GM12878 (cell line): ENCODE data around the gene MED6. TPM values are rescaled to one million over a fixed set of nuclear protein-coding genes. Genes with fewer than 3 reads are reported as not detected.

ENCODE experiments used
- EED ChIP-seq: sonication (generic); IDR thresholded peaks from 2 replicates; pipeline ENCODE4 v1.6.1; 2016; ENCODE audit warnings: antibody characterized with exemption, low read depth
- FOXK2 ChIP-seq: fragments of 450-650 bp; IDR thresholded peaks from 2 replicates; pipeline ENCODE4 v1.6.1; 2017; ENCODE audit warnings: mild to moderate bottlenecking, moderate library complexity
- GATAD2B ChIP-seq: fragments of 450-650 bp; conservative IDR thresholded peaks from 2 replicates; pipeline ENCODE4 v1.6.1; 2017; ENCODE audit warnings: low read depth, mild to moderate bottlenecking, moderate library complexity
- KDM1A ChIP-seq: fragments of 200-600 bp; sonication (generic); IDR thresholded peaks from 2 replicates; pipeline ENCODE4 v1.6.1; 2016; ENCODE audit warnings: borderline replicate concordance
- MYB ChIP-seq: fragments of 150-350 bp; IDR thresholded peaks from 2 replicates; pipeline ENCODE4 v1.6.1; 2014; ENCODE audit warnings: mild to moderate bottlenecking, low read depth, low read length, borderline replicate concordance
- NBN ChIP-seq: fragments of 450-650 bp; IDR thresholded peaks from 2 replicates; pipeline ENCODE4 v1.6.1; 2016
- POLR2AphosphoS2 ChIP-seq: IDR thresholded peaks from 2 replicates; pipeline ENCODE4 v1.6.1; 2011; ENCODE audit warnings: low read depth, mild to moderate bottlenecking, low read length, improper control_type of control experiment, moderate library complexity
- SMARCA5 ChIP-seq: fragments of 450-650 bp; IDR thresholded peaks from 2 replicates; pipeline ENCODE4 v1.6.1; 2017; ENCODE audit warnings: mild to moderate bottlenecking
- SRF ChIP-seq, 2 experiments: IDR thresholded peaks; 2 replicates each; pipeline ENCODE4 v1.6.1; 2011; ENCODE audit warnings: low read depth in 2 of 2, low read length in 2 of 2, mild to moderate bottlenecking in 1 of 2, moderate library complexity in 1 of 2
- TCF7 ChIP-seq: IDR thresholded peaks from 2 replicates; pipeline ENCODE4 v1.6.1; 2014; ENCODE audit warnings: antibody characterized with exemption, borderline replicate concordance
- ZNF384 ChIP-seq: IDR thresholded peaks from 2 replicates; pipeline ENCODE4 v1.6.1; 2012; ENCODE audit warnings: low read depth, mild to moderate bottlenecking, low read length, improper control_type of control experiment, borderline replicate concordance
- polyA plus RNA-seq, 11 experiments: library from polyadenylated mRNA; depleted of rRNA in 4 of 11; unstranded in 6 of 11; stranded (reverse) in 5 of 11; fragments of >200 nt; fragmentation: Nextera tagmentation in 4 of 11; fragmentation: Illumina TruSeq in 1 of 11; extraction: Ambion mirVana in 4 of 11; extraction: Trizol in 1 of 11; gene quantifications; 1 replicate in 1 of 11; 2 replicates in 10 of 11; pipeline versions ENCODE4 v1.2.1 to v1.2.3, GENCODE V29; 2011 to 2016; ENCODE audit warnings: inconsistent platforms in 2 of 11, missing spikeins in 2 of 11, low read depth in 1 of 11
- total RNA-seq, 4 experiments: library from RNA; depleted of rRNA in 3 of 4; stranded (reverse); fragments of >200 nt in 3 of 4; fragmentation: Illumina TruSeq in 1 of 4; extraction: Trizol in 1 of 4; gene quantifications; 2 replicates each; pipeline versions ENCODE4 v1.2.1 to v1.2.3, GENCODE V29; 2013 to 2021
- TF ChIP-seq, protein P1 (sequence below): fragments of 450-650 bp; formaldehyde crosslinking; IDR thresholded peaks from 2 replicates; pipeline ENCODE4 v1.4.0; 2022; ENCODE audit warnings: mild to moderate bottlenecking, moderate library complexity
- TF ChIP-seq, protein P2 (sequence below): fragments of 450-650 bp; conservative IDR thresholded peaks from 2 replicates; pipeline ENCODE4 v1.6.1; 2017; ENCODE audit warnings: mild to moderate bottlenecking, moderate library complexity
- TF ChIP-seq, protein P3 (sequence below): fragments of 450-650 bp; formaldehyde crosslinking; IDR thresholded peaks from 2 replicates; pipeline ENCODE4 v1.5.0; 2022; ENCODE audit warnings: mild to moderate bottlenecking, missing genetic modification characterization
- TF ChIP-seq, protein P4 (sequence below): fragments of 450-650 bp; IDR thresholded peaks from 2 replicates; pipeline ENCODE4 v1.6.1; 2016; ENCODE audit warnings: mild to moderate bottlenecking

MED6 gene
- total and polyA plus RNA-seq, 10 of the 15 experiments (the other 5 are each of a cell fraction or from before 2014, with no cell fraction given): 29.2 to 74.9 (median 46.2) TPM

DNA sequence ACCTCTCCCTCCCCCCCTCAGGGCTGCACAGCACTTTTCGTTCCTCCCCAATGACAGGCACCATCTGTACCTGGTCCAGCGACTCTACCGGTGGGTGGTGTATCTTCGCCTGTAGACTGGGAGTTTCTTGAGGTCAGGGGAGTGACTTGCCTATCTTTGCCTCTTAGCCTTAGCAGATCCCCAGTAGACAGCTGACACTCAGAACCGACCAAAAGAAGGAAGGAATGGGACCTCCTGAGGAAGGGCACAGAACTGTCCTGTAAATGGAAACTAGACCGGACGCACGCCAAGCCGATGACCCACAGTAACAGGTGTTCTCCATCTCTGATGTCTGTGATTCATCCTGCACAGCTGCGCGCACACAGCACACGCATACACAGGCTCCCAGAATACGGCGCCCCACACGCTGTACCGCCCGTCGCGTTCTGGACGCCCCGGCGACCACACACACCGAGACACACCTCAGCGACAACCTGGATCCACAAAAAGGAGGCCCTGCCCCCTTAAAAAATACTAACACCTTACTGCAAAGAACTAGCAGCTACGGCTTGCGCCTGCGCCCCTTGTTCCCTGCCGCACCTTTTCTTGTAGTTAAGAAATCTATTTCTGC lies 40.6 kb upstream of the MED6 start (continued):
- TF ChIP-seq, protein P1, sequence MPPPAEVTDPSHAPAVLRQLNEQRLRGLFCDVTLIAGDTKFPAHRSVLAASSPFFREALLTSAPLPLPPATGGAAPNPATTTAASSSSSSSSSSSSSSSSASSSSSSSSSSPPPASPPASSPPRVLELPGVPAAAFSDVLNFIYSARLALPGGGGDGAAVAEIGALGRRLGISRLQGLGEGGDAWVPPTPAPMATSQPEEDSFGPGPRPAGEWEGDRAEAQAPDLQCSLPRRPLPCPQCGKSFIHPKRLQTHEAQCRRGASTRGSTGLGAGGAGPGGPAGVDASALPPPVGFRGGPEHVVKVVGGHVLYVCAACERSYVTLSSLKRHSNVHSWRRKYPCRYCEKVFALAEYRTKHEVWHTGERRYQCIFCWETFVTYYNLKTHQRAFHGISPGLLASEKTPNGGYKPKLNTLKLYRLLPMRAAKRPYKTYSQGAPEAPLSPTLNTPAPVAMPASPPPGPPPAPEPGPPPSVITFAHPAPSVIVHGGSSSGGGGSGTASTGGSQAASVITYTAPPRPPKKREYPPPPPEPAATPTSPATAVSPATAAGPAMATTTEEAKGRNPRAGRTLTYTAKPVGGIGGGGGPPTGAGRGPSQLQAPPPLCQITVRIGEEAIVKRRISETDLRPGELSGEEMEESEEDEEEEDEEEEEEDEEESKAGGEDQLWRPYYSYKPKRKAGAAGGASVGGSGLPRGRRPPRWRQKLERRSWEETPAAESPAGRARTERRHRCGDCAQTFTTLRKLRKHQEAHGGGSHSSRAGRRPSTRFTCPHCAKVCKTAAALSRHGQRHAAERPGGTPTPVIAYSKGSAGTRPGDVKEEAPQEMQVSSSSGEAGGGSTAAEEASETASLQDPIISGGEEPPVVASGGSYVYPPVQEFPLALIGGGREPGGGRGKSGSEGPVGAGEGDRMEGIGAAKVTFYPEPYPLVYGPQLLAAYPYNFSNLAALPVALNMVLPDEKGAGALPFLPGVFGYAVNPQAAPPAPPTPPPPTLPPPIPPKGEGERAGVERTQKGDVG (CRISPR knock-in tag): no peak
- TF ChIP-seq EED: 0 out of 2 replicates have a peak, but pooled peaks have one; percentile 11
- TF ChIP-seq, protein P2, sequence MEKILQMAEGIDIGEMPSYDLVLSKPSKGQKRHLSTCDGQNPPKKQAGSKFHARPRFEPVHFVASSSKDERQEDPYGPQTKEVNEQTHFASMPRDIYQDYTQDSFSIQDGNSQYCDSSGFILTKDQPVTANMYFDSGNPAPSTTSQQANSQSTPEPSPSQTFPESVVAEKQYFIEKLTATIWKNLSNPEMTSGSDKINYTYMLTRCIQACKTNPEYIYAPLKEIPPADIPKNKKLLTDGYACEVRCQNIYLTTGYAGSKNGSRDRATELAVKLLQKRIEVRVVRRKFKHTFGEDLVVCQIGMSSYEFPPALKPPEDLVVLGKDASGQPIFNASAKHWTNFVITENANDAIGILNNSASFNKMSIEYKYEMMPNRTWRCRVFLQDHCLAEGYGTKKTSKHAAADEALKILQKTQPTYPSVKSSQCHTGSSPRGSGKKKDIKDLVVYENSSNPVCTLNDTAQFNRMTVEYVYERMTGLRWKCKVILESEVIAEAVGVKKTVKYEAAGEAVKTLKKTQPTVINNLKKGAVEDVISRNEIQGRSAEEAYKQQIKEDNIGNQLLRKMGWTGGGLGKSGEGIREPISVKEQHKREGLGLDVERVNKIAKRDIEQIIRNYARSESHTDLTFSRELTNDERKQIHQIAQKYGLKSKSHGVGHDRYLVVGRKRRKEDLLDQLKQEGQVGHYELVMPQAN: peak; percentile 33; the same call in 1 of the 2 replicates
- 0 out of 2 replicates have a peak, but pooled peaks have one; percentile 56 for TF ChIP-seq NBN
- 0 out of 2 replicates have a peak, but pooled peaks have one; percentile 22 for TF ChIP-seq GATAD2B
- 0 out of 2 replicates have a peak, but pooled peaks have one; percentile 36 for TF ChIP-seq SMARCA5
- TF ChIP-seq TCF7: no peak
- TF ChIP-seq, protein P3, sequence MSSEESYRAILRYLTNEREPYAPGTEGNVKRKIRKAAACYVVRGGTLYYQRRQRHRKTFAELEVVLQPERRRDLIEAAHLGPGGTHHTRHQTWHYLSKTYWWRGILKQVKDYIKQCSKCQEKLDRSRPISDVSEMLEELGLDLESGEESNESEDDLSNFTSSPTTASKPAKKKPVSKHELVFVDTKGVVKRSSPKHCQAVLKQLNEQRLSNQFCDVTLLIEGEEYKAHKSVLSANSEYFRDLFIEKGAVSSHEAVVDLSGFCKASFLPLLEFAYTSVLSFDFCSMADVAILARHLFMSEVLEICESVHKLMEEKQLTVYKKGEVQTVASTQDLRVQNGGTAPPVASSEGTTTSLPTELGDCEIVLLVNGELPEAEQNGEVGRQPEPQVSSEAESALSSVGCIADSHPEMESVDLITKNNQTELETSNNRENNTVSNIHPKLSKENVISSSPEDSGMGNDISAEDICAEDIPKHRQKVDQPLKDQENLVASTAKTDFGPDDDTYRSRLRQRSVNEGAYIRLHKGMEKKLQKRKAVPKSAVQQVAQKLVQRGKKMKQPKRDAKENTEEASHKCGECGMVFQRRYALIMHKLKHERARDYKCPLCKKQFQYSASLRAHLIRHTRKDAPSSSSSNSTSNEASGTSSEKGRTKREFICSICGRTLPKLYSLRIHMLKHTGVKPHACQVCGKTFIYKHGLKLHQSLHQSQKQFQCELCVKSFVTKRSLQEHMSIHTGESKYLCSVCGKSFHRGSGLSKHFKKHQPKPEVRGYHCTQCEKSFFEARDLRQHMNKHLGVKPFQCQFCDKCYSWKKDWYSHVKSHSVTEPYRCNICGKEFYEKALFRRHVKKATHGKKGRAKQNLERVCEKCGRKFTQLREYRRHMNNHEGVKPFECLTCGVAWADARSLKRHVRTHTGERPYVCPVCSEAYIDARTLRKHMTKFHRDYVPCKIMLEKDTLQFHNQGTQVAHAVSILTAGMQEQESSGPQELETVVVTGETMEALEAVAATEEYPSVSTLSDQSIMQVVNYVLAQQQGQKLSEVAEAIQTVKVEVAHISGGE (CRISPR knock-in tag): no peak
- TF ChIP-seq POLR2AphosphoS2: no peak
- no peak for TF ChIP-seq KDM1A
- TF ChIP-seq SRF (IDR thresholded peaks at IDR 0.05; ENCODE audit: low read depth in 2 of 2, low read length in 2 of 2): no peak
- TF ChIP-seq, protein P4, sequence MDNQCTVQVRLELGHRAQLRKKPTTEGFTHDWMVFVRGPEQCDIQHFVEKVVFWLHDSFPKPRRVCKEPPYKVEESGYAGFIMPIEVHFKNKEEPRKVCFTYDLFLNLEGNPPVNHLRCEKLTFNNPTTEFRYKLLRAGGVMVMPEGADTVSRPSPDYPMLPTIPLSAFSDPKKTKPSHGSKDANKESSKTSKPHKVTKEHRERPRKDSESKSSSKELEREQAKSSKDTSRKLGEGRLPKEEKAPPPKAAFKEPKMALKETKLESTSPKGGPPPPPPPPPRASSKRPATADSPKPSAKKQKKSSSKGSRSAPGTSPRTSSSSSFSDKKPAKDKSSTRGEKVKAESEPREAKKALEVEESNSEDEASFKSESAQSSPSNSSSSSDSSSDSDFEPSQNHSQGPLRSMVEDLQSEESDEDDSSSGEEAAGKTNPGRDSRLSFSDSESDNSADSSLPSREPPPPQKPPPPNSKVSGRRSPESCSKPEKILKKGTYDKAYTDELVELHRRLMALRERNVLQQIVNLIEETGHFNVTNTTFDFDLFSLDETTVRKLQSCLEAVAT: peak; percentile 36; the same call in 1 of the 2 replicates
- no peak for TF ChIP-seq FOXK2
- no peak for TF ChIP-seq ZNF384
- no peak for TF ChIP-seq MYB
